H1 (cell line): Measurements from ENCODE around the gene SLC32A1. TPM values are rescaled to one million over a fixed set of nuclear protein-coding genes. Genes with fewer than 3 reads are reported as not detected.

Experiments used
- CTCF ChIP-seq, 3 experiments: IDR thresholded peaks; 1 replicate in 2 of 3; 2 replicates in 1 of 3; pipeline versions ENCODE4 v1.5.1 to v1.6.1; 2011; ENCODE audit warnings: low read length in 3 of 3, mild to moderate bottlenecking in 3 of 3, inconsistent platforms in 2 of 3, low read depth in 1 of 3, moderate library complexity in 1 of 3; ENCODE audit not compliant: insufficient read depth in 1 of 3; ENCODE audit errors: control extremely low read depth in 1 of 3
- polyA plus RNA-seq, 7 experiments: library from polyadenylated mRNA; depleted of rRNA in 3 of 7; stranded (reverse) in 5 of 7; unstranded in 2 of 7; fragments of >200 nt in 5 of 7; fragments of 200-250 nt in 2 of 7; gene quantifications; 1 replicate in 5 of 7; 2 replicates in 1 of 7; 4 replicates in 1 of 7; pipeline versions ENCODE4 v1.2.1 to v1.2.3, GENCODE V29; 2011 to 2013; ENCODE audit warnings: missing spikeins in 2 of 7, mixed read lengths in 2 of 7
- total RNA-seq: library from RNA; stranded (reverse); fragmentation: NEBNext Ultra II Directional; extraction: Animal tissue kit (Norgen Biotek cat#: 25700); gene quantifications from 2 replicates; pipeline ENCODE4 v1.2.1, GENCODE V29; 2021

SLC32A1 gene
- total and polyA plus RNA-seq, 2 of the 8 experiments (the other 6 are each of a cell fraction or from before 2014, with no cell fraction given): 0.09 to 0.15 TPM

GRCh38 chr20:38698541-38698940 lies 25.7 kb upstream of the SLC32A1 start (continued):
- no peak for TF ChIP-seq CTCF (IDR thresholded peaks at IDR 0.05; ENCODE audit: control extremely low read depth in 1 of 3, insufficient read depth in 1 of 3, low read depth in 1 of 3, low read length in 3 of 3)
